ENCODE measurements around the gene INTS12.

DNA sequence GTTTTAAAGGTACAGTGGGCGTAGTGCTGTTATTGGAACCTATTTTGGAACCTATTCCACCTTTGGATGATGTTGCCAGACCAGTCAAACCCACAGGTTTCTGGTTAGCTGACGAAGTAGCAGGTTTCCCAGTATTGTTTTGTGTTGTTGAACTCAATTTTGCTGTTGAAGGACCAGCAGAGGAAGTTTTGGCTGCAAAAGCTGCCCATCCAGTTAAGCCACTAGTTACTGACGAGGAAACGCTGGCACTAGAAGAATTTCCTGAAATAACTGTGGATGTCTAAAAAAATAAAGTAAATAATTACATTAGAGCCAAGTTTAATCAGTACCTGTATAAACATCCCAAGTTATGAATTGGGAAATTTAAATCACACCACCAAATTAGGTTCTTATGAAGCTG, 25.5 kb downstream of the INTS12 start:
- TF ChIP-seq, protein P1, sequence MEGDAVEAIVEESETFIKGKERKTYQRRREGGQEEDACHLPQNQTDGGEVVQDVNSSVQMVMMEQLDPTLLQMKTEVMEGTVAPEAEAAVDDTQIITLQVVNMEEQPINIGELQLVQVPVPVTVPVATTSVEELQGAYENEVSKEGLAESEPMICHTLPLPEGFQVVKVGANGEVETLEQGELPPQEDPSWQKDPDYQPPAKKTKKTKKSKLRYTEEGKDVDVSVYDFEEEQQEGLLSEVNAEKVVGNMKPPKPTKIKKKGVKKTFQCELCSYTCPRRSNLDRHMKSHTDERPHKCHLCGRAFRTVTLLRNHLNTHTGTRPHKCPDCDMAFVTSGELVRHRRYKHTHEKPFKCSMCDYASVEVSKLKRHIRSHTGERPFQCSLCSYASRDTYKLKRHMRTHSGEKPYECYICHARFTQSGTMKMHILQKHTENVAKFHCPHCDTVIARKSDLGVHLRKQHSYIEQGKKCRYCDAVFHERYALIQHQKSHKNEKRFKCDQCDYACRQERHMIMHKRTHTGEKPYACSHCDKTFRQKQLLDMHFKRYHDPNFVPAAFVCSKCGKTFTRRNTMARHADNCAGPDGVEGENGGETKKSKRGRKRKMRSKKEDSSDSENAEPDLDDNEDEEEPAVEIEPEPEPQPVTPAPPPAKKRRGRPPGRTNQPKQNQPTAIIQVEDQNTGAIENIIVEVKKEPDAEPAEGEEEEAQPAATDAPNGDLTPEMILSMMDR (IDR thresholded peaks at IDR 0.05 in 4 of 5, conservative IDR thresholded peaks at IDR 0.05 in 1 of 5) = no peak
- no peak for TF ChIP-seq POLR2A (IDR thresholded peaks at IDR 0.05)
